ENCODE measurements around the gene PARP15. TPM values are rescaled to one million over a fixed set of nuclear protein-coding genes. Genes with fewer than 3 reads are reported as not detected.

PARP15 gene
- total RNA-seq (1 to 10 TPM in 5 of 9 donors, under 1 TPM in 4; 0.12 to 2.9 (median 1.3) TPM), polyA plus RNA-seq (1 to 10 TPM; 1.0 to 4.3 (median 1.3) TPM)
- long read RNA-seq, donor 1, result 0 reads
- long read RNA-seq, donor 2, result 0 reads
- long read RNA-seq, donor 3, result 0 reads
- long read RNA-seq, donor 4, result 0 reads
- long read RNA-seq, donor 5, partial matches to known transcripts, result 0 of 1 reads
- long read RNA-seq, donor 5, other reads (novel, unspliced or antisense), result 1 of 1 reads
- long read RNA-seq, donor 6, result 0 reads
- long read RNA-seq, donor 7, result 0 reads
- long read RNA-seq, donor 8, result 0 reads
- long read RNA-seq, donor 9, result 0 reads
- long read RNA-seq, donor 10, result 0 reads

- WGBS, 4 donors, result 7 to 13% (median 9%) methylated on average over 26 to 40 of the region's 40 CpGs
- intact Hi-C loops (cut with DNase I), result no loop called here
- DNase-seq, result no peak
- Histone ChIP-seq H3K4me3 (peak within 1 kb of the TSS in 2 of 4 donors; percentile 24 to 56), H3K27ac (no peak within 1 kb of the TSS), H3K27me3 (no peaks in the 10 kb centered on the region), H3K9me3 (replicated peaks in 1 of 3) (peaks cover 0 to 4% (median 0%) of the 10 kb centered on the region in 3 donors), H3K36me3 (replicated peaks in 1 of 2) (no peaks in the 10 kb centered on the region), H3K4me1 (replicated peaks in 1 of 2) (peaks cover 3 to 10% of the 10 kb centered on the region in 2 donors)
- TF ChIP-seq CTCF (IDR thresholded peaks at IDR 0.05) (no peak), POLR2A (IDR thresholded peaks at IDR 0.05) (no peak)
Observed at GRCh38 chr3:122577409-122578031, at the start of gene PARP15. PARP15 (plus strand) TSS chr3:122577650; CDS start chr3:122577668, 18 bp downstream.

GRCh38 chr3:122530164-122530563 lies 47.3 kb upstream of the PARP15 start:
- peaks cover 0 to 3% of the 10 kb centered on the region in 2 donors for H3K4me1 ChIP-seq (replicated peaks in 1 of 2)
- no peaks in the 10 kb centered on the region for H3K9me3 ChIP-seq (replicated peaks in 1 of 3)
- no peaks in the 10 kb centered on the region for H3K27me3 ChIP-seq
- H3K27ac ChIP-seq, result no peak overlapping the region
- DNase-seq, result no peak
- intact Hi-C loops (cut with DNase I), result loop anchor here in 1 of 2 donors (10.0 kb wide), 1 partner anchor 75 kb away; no protein-coding TSS in a partner anchor
- H3K36me3 ChIP-seq (replicated peaks in 1 of 2), result peaks cover 0 to 65% of the 10 kb centered on the region in 2 donors
- no peak overlapping the region for H3K4me3 ChIP-seq
- WGBS, 4 donors, result 82 to 92% (median 86%) methylated on average over 2 of the region's 2 CpGs
- TF ChIP-seq CTCF (IDR thresholded peaks at IDR 0.05), result no peak
- TF ChIP-seq POLR2A (IDR thresholded peaks at IDR 0.05), result no peak

GRCh38 chr3:122533480-122533879 lies 44.0 kb upstream of the PARP15 start:
- TF ChIP-seq CTCF (IDR thresholded peaks at IDR 0.05), result no peak
- TF ChIP-seq POLR2A (IDR thresholded peaks at IDR 0.05), result no peak
- intact Hi-C loops (cut with DNase I), result loop anchor here in 1 of 2 donors (10.0 kb wide), 1 partner anchor 79 kb away; no protein-coding TSS in a partner anchor
- H3K9me3 ChIP-seq (replicated peaks in 1 of 3), result no peaks in the 10 kb centered on the region
- peaks cover 0 to 3% of the 10 kb centered on the region in 2 donors for H3K4me1 ChIP-seq (replicated peaks in 1 of 2)
- peaks cover 0 to 70% of the 10 kb centered on the region in 2 donors for H3K36me3 ChIP-seq (replicated peaks in 1 of 2)
- no peak overlapping the region for H3K4me3 ChIP-seq
- 84 to 96% (median 92%) methylated on average over 2 of the region's 2 CpGs for WGBS, 4 donors
- no peaks in the 10 kb centered on the region for H3K27me3 ChIP-seq
- DNase-seq, result no peak
- peak overlapping the region in 1 of 5 donors; percentile 64 for H3K27ac ChIP-seq

GRCh38 chr3:122533931-122534334 lies 43.5 kb upstream of the PARP15 start:
- Histone ChIP-seq H3K27ac (peak overlapping the region in 1 of 5 donors; percentile 64), H3K4me1 (replicated peaks in 1 of 2) (peaks cover 0 to 3% of the 10 kb centered on the region in 2 donors), H3K36me3 (replicated peaks in 1 of 2) (peaks cover 0 to 67% of the 10 kb centered on the region in 2 donors), H3K27me3 (no peaks in the 10 kb centered on the region), H3K9me3 (replicated peaks in 1 of 3) (no peaks in the 10 kb centered on the region), H3K4me3 (no peak overlapping the region)
- intact Hi-C loops (cut with DNase I), result loop anchor here in 1 of 2 donors (10.0 kb wide), 1 partner anchor 79 kb away; no protein-coding TSS in a partner anchor
- peak; percentile 39 to 70 (median 50) for DNase-seq
- TF ChIP-seq POLR2A (IDR thresholded peaks at IDR 0.05) (no peak), CTCF (IDR thresholded peaks at IDR 0.05) (no peak)
- 47 to 65% (median 56%) methylated on average over 1 of the region's 1 CpG for WGBS, 4 donors

Measured in adrenal gland (tissue), 19 donors.